K562 (cell line): ENCODE measurements around the gene PIANP. TPM values are rescaled to one million over a fixed set of nuclear protein-coding genes. Genes with fewer than 3 reads are reported as not detected.

Source experiments
- ATAC-seq: fragments of 200-7000 bp; cut with Tn5 transposase; 3 replicates; pipeline ENCODE4 v1.9.1; 2020; ENCODE audit warnings: moderate library complexity
- BruUV-seq: library from RNA; stranded (reverse); fragments of 400-500 nt; replicated peaks from 2 replicates; lab custom pipeline; 2021; lab: Mats Ljungman, UMichigan
- CTCF ChIA-PET: fragments of 300-600 bp; formaldehyde crosslinking; extraction: SDS; loops from one replicate; lab custom pipeline; 2021; ENCODE audit warnings: low intra/inter-chr PET ratio; lab: Yijun Ruan, JAX
- POLR2A ChIA-PET: fragments of 300-600, 350-650 bp; sonication (Branson Sonifier 250); formaldehyde crosslinking; extraction: SDS; loops from one replicate; lab custom pipeline; 2021; ENCODE audit warnings: antibody characterized with exemption, inconsistent platforms; lab: Yijun Ruan, JAX
- DNase-seq, 4 experiments: peaks; one replicate each; pipeline versions ENCODE4 v3.0.0 to v3.0.0-alpha.2; 2011 to 2018; ENCODE audit warnings: low spot score in 3 of 4, mixed read lengths in 3 of 4; ENCODE audit errors: extremely low read depth in 1 of 4
- FAIRE-seq: peaks from 2 replicates; lab custom pipeline; 2011; peaks lifted over from hg19 to GRCh38; lab: Jason Lieb, UNC
- H2AFZ ChIP-seq: 2 replicates; pipeline ENCODE4 v1.6.0; 2011; ENCODE audit warnings: low read depth, low read length, control low read depth, inconsistent platforms
- H3K27ac ChIP-seq: fragments of 200-600 bp; 3 replicates; pipeline ENCODE4 v1.8.0; 2011; ENCODE audit warnings: low read depth, mild to moderate bottlenecking, control low read depth, inconsistent platforms, low read length, moderate library complexity, mixed read lengths; ENCODE audit errors: extremely low read depth
- H3K27me3 ChIP-seq, 2 experiments: fragments of 300-600 bp in 1 of 2; 2 replicates in 1 of 2; 3 replicates in 1 of 2; pipeline versions ENCODE4 v1.6.0 to v1.8.0; 2011; ENCODE audit warnings: inconsistent platforms in 2 of 2, low read length in 2 of 2, mild to moderate bottlenecking in 1 of 2, mixed read lengths in 1 of 2, moderate library complexity in 1 of 2; ENCODE audit not compliant: control insufficient read depth in 2 of 2, insufficient read depth in 2 of 2
- H3K36me3 ChIP-seq: fragments of 300-600 bp; 3 replicates; pipeline ENCODE4 v1.8.0; 2011; ENCODE audit warnings: mild to moderate bottlenecking, low read length, inconsistent platforms; ENCODE audit not compliant: control insufficient read depth, insufficient read depth
- H3K4me1 ChIP-seq, 2 experiments: fragments of 200-600 bp in 1 of 2; replicated peaks in 1 of 2; 2 replicates in 1 of 2; 3 replicates in 1 of 2; pipeline versions ENCODE4 v1.5.1 to v1.8.0; 2011; ENCODE audit warnings: inconsistent platforms in 2 of 2, low read length in 2 of 2, mild to moderate bottlenecking in 1 of 2, mixed read lengths in 1 of 2, moderate library complexity in 1 of 2; ENCODE audit not compliant: control insufficient read depth in 2 of 2, insufficient read depth in 2 of 2
- H3K4me2 ChIP-seq: 2 replicates; pipeline ENCODE4 v1.6.1; 2011; ENCODE audit warnings: low read length, control low read depth, inconsistent platforms, mixed read lengths; ENCODE audit not compliant: insufficient read depth
- H3K4me3 ChIP-seq: fragments of 200-600 bp; sonication (generic), shearing (Covaris generic); 2 replicates; pipeline ENCODE4 v1.5.1; 2016; ENCODE audit warnings: control low read depth, inconsistent platforms
- H3K79me2 ChIP-seq: fragments of 200-600 bp; 3 replicates; pipeline ENCODE4 v1.8.0; 2011; ENCODE audit warnings: low read length, inconsistent platforms; ENCODE audit not compliant: control insufficient read depth, insufficient read depth
- H3K9ac ChIP-seq, 2 experiments: 2 replicates each; pipeline versions ENCODE4 v1.6.0 to v1.6.1; 2011; ENCODE audit warnings: low read depth in 2 of 2, low read length in 2 of 2, control low read depth in 1 of 2, inconsistent platforms in 1 of 2, mild to moderate bottlenecking in 1 of 2, mixed read lengths in 1 of 2; ENCODE audit not compliant: insufficient read depth in 1 of 2
- H3K9me1 ChIP-seq: one replicate; pipeline ENCODE4 v1.6.0; 2011; ENCODE audit warnings: inconsistent platforms, mild to moderate bottlenecking, low read length, moderate library complexity; ENCODE audit not compliant: control insufficient read depth, insufficient read depth
- H3K9me3 ChIP-seq: replicated peaks from 2 replicates; pipeline ENCODE4 v1.5.1; 2011; ENCODE audit warnings: low read depth, low read length, inconsistent platforms; ENCODE audit not compliant: control insufficient read depth, insufficient read depth
- H4K20me1 ChIP-seq: replicated peaks from 2 replicates; pipeline ENCODE4 v1.6.1; 2011; ENCODE audit warnings: low read length, inconsistent platforms, mixed read lengths; ENCODE audit not compliant: control insufficient read depth, insufficient read depth
- BHLHE40 ChIP-seq: IDR thresholded peaks from 2 replicates; pipeline ENCODE4 v1.6.1; 2011; ENCODE audit warnings: low read length, improper control_type of control experiment
- BRF2 ChIP-seq: IDR thresholded peaks from 3 replicates; pipeline ENCODE4 v1.6.1; 2011; ENCODE audit warnings: borderline replicate concordance, mild to moderate bottlenecking; ENCODE audit not compliant: insufficient read length, insufficient read depth
- CEBPB ChIP-seq: fragments of 450-650 bp; IDR thresholded peaks from 2 replicates; pipeline ENCODE4 v1.6.1; 2016; ENCODE audit warnings: missing genetic modification characterization, missing compliant biosample characterization
- CTCF ChIP-seq, 3 experiments: IDR thresholded peaks in 2 of 3; conservative IDR thresholded peaks in 1 of 3; 2 replicates each; pipeline ENCODE4 v1.5.1; 2011 to 2012; ENCODE audit warnings: low read length in 3 of 3, mild to moderate bottlenecking in 3 of 3, control low read depth in 2 of 3, improper control_type of control experiment in 1 of 3, inconsistent platforms in 1 of 3, low read depth in 1 of 3, mixed read lengths in 1 of 3, moderate library complexity in 1 of 3; ENCODE audit not compliant: insufficient read depth in 2 of 3
- DMBX1 ChIP-seq: fragments of 250-450 bp; sonication (Bioruptor Pico); IDR thresholded peaks from 2 replicates; pipeline ENCODE4 v1.8.0; 2022; ENCODE audit warnings: inconsistent platforms, mild to moderate bottlenecking, moderate library complexity, borderline replicate concordance
- DNMT1 ChIP-seq: fragments of 450-650 bp; IDR thresholded peaks from 2 replicates; pipeline ENCODE4 v1.6.1; 2016; ENCODE audit warnings: antibody characterized with exemption, mild to moderate bottlenecking
- L3MBTL2 ChIP-seq: fragments of 450-650 bp; IDR thresholded peaks from 2 replicates; pipeline ENCODE4 v1.6.1; 2016; ENCODE audit warnings: mild to moderate bottlenecking, moderate library complexity
- PCBP2 ChIP-seq: fragments of 200-400 bp; formaldehyde crosslinking; IDR thresholded peaks from 2 replicates; pipeline ENCODE4 v1.6.1; 2018; ENCODE audit warnings: low read length, low read depth, mild to moderate bottlenecking, moderate library complexity; ENCODE audit not compliant: poor library complexity, severe bottlenecking
- RAD21 ChIP-seq, 2 experiments: fragments of 250-450 bp in 1 of 2; fragments of 450-650 bp in 1 of 2; sonication (Bioruptor Pico) in 1 of 2; formaldehyde crosslinking in 1 of 2; IDR thresholded peaks in 1 of 2; conservative IDR thresholded peaks in 1 of 2; 2 replicates each; pipeline versions ENCODE4 v1.4.0 to v1.8.0; 2020 to 2022; ENCODE audit warnings: mild to moderate bottlenecking in 2 of 2, moderate library complexity in 1 of 2
- SAFB ChIP-seq: fragments of 200-400 bp; formaldehyde crosslinking; IDR thresholded peaks from 2 replicates; pipeline ENCODE4 v1.6.1; 2017; ENCODE audit warnings: low read depth, low read length, borderline replicate concordance
- SMARCA4 ChIP-seq: fragments of 450-650 bp; IDR thresholded peaks from 2 replicates; pipeline ENCODE4 v1.6.1; 2016
- SNIP1 ChIP-seq: fragments of 450-650 bp; IDR thresholded peaks from 2 replicates; pipeline ENCODE4 v1.7.1; 2017; ENCODE audit warnings: low read depth, mild to moderate bottlenecking
- SRSF9 ChIP-seq: fragments of 200-400 bp; formaldehyde crosslinking; IDR thresholded peaks from 2 replicates; pipeline ENCODE4 v1.6.1; 2017; ENCODE audit warnings: low read depth, low read length, borderline replicate concordance
- TOE1 ChIP-seq, 2 experiments: fragments of 450-650 bp in 1 of 2; sonication (generic) in 1 of 2; formaldehyde crosslinking in 1 of 2; IDR thresholded peaks; 2 replicates each; pipeline versions ENCODE4 v1.7.1 to v1.8.0; 2016 to 2022; ENCODE audit warnings: borderline replicate concordance in 2 of 2, mild to moderate bottlenecking in 2 of 2, antibody characterized with exemption in 1 of 2, inconsistent platforms in 1 of 2, low read depth in 1 of 2, missing genetic modification reagents in 1 of 2, moderate library complexity in 1 of 2
- ZBTB5 ChIP-seq: fragments of 450-650 bp; IDR thresholded peaks from 2 replicates; pipeline ENCODE4 v1.6.1; 2017; ENCODE audit warnings: antibody characterized with exemption
- ZC3H11A ChIP-seq: IDR thresholded peaks from 2 replicates; pipeline ENCODE4 v1.6.1; 2012; ENCODE audit warnings: low read depth, low read length, improper control_type of control experiment
- ZEB2 ChIP-seq: fragments of 450-650 bp; IDR thresholded peaks from 2 replicates; pipeline ENCODE4 v1.6.1; 2016
- ZFP1 ChIP-seq: fragments of 450-650 bp; formaldehyde crosslinking; IDR thresholded peaks from 2 replicates; pipeline ENCODE4 v1.4.0; 2020; ENCODE audit warnings: mild to moderate bottlenecking, mixed read lengths
- ZNF347 ChIP-seq: fragments of 450-650 bp; formaldehyde crosslinking; IDR thresholded peaks from 2 replicates; pipeline ENCODE4 v1.4.0; 2020; ENCODE audit warnings: low read depth, mild to moderate bottlenecking, moderate library complexity
- WGBS: fragments of 100-300 bp; shearing (Covaris generic); methylation state at CpG from one replicate; pipeline ENCODE4 v1.1.6; 2016; ENCODE audit warnings: low coverage, mixed read lengths; ENCODE audit not compliant: insufficient coverage; ENCODE audit errors: missing lambda C conversion rate; 5-methylcytosine and 5-hydroxymethylcytosine counted together
- in situ Hi-C: fragments of 300-500 bp; cut with MboI; formaldehyde crosslinking; loops from 4 replicates; pipeline ENCODE4 v1.15.0; 2018; ENCODE audit warnings: inconsistent platforms, mixed read lengths
- intact Hi-C: fragments of 100-400 bp; cut with micrococcal nuclease; formaldehyde crosslinking; loops from 2 replicates; pipeline ENCODE4 v1.14.2; 2022
- polyA plus RNA-seq, 8 experiments: library from polyadenylated mRNA; depleted of rRNA in 4 of 8; stranded (reverse) in 5 of 8; unstranded in 3 of 8; fragments of >200 nt; fragmentation: Nextera tagmentation in 2 of 8; fragmentation: Illumina TruSeq in 1 of 8; extraction: Ambion mirVana in 2 of 8; extraction: Trizol in 1 of 8; gene quantifications; 2 replicates each; pipeline versions ENCODE4 v1.2.1 to v1.2.3, GENCODE V29; 2011 to 2014; ENCODE audit warnings: inconsistent platforms in 1 of 8, missing spikeins in 1 of 8
- total RNA-seq, 7 experiments: library from RNA; depleted of rRNA in 6 of 7; stranded (reverse); fragments of >200 nt in 6 of 7; fragmentation: Illumina TruSeq in 2 of 7; extraction: Trizol in 2 of 7; gene quantifications; 2 replicates each; pipeline versions ENCODE4 v1.2.1 to v1.2.3, GENCODE V29; 2011 to 2021; ENCODE audit warnings: low replicate concordance in 1 of 7

The PIANP gene
- total and polyA plus RNA-seq, 9 of the 15 experiments (the other 6 are each of a cell fraction or from before 2014, with no cell fraction given) = 0.07 TPM; not detected in 8

- TF ChIP-seq SNIP1 (no peak), ZC3H11A (no peak), ZEB2 (no peak), BHLHE40 (peak; percentile 46; the same call in 1 of the 2 replicates), SRSF9 (no peak), CTCF (IDR thresholded peaks at IDR 0.05 in 2 of 3, conservative IDR thresholded peaks at IDR 0.05 in 1 of 3; ENCODE audit: insufficient read depth in 2 of 3, low read depth in 1 of 3, low read length in 3 of 3) (peak; percentile 25 to 35 (median 34); a peak in 4 of 6 replicates), BRF2 (no peak), CEBPB (tag) (no peak), RAD21 (CRISPR knock-in tag; conservative IDR thresholded peaks at IDR 0.05 in 1 of 2, IDR thresholded peaks at IDR 0.05 in 1 of 2) (peak; percentile 5 to 15; a peak in 1 of 4 replicates), DMBX1 (CRISPR knock-in tag) (no peak), L3MBTL2 (no peak), PCBP2 (no peak), ZNF347 (no peak), ZFP1 (CRISPR knock-in tag) (no peak), SAFB (no peak), ZBTB5 (no peak), SMARCA4 (no peak), DNMT1 (no peak), TOE1 (IDR thresholded peaks at IDR 0.05; ENCODE audit: borderline replicate concordance) (no peak), TOE1 (CRISPR knock-in tag; IDR thresholded peaks at IDR 0.05; ENCODE audit: borderline replicate concordance, low read depth) (no peak)
- no TSS peak for BruUV-seq
- H3K4me1 ChIP-seq = no peaks in the 10 kb centered on the region; a peak in 2 of 5 replicates
- H3K4me3 ChIP-seq = no peak overlapping the region
- intact Hi-C loops = no loop called here
- in situ Hi-C loops = no loop called here
- CTCF ChIA-PET = no interaction called here
- H3K27me3 ChIP-seq = no peaks in the 10 kb centered on the region
- no peak overlapping the region for H3K4me2 ChIP-seq
- no peaks in the 10 kb centered on the region for H4K20me1 ChIP-seq
- H3K27ac ChIP-seq = no peak overlapping the region
- peak in 3 of 4 experiments; percentile 17 to 30 (median 22) for DNase-seq
- H3K9me1 ChIP-seq = no peaks in the 10 kb centered on the region
- no peak for FAIRE-seq
- POLR2A ChIA-PET = no interaction called here
- H3K36me3 ChIP-seq = peaks cover 12% of the 10 kb centered on the region; the same call in 2 of the 3 replicates
- WGBS = 64% methylated on average over 7 of the region's 12 CpGs
- ATAC-seq = 0 out of 3 replicates have a peak, but pooled peaks have one; percentile 60
- H3K9ac ChIP-seq = no peak overlapping the region
- no peak overlapping the region for H2AFZ ChIP-seq
- H3K9me3 ChIP-seq = no peaks in the 10 kb centered on the region
- no peaks in the 10 kb centered on the region for H3K79me2 ChIP-seq
Measured at GRCh38 chr12:6652391-6652790, 48.2 kb downstream of the PIANP start.
